ENCODE data around the gene CAPN2.

Gene CAPN2

DNA sequence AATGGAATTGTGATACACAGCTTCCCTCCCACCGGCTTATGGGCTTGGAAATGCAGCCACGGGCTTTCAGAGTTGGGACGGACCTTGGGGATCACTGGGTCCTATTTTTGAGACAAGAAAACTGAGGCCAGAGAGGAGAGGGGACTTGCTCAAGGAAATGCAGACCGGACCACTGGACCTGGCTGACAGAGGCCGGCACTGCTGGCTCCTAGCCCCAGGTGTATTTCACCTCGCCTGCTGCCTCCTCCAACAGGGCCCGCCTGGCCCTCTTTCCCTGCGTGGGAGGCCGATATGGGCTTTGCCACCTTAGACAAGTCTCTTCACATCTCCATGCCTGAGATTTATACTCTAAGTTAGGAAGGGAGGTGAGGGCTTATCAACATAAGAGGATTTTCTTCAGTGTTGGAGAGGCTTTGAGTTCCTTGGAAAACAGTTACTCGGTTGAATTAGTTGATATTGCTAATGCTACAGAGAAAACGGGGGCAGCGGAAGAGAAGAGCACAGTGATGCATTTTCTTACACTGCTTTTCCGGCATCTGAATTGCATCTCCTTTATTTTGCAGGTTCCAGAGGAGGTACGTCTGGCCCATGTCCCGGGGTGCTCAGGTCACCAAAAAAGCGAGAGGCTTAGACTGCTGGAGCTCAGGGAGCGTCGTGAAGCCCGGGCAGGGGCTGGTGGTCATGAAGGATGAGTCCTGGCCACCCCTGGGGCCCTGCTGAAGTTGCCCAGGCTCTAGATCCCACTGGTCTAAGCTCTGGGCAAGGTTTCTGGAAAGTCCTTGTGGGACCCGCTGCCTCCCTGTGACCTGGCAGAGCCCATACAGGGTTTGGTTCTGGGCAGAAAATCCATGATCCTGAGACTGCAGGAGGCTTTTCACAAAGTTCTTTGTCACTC, 44.7 kb downstream of the CAPN2 start:
- FAIRE-seq, result no peak
- DNase-seq (ENCODE audit: insufficient read length, low spot score), result no peak

DNA sequence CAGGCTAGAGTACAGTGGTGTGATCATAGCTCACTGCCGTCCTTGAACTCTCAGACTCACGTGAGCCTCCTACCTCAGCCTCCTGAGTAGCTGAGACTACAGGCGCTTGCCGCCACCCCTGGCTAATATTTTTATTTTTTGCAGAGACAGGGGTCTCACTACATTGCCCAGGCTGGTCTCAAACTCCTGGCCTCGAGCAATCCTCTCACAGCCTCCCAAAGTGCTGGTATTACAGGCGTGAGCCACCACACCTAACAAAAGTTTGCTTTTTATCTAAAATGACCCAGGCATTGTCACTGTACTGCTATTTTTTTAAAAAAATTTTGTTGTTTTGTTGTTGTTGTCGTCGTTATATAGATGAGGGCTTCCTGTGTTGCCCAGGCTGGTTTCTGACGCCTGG, 46.4 kb downstream of the CAPN2 start:
- no peak for DNase-seq (ENCODE audit: insufficient read length, low spot score)
- FAIRE-seq, result no peak

DNA sequence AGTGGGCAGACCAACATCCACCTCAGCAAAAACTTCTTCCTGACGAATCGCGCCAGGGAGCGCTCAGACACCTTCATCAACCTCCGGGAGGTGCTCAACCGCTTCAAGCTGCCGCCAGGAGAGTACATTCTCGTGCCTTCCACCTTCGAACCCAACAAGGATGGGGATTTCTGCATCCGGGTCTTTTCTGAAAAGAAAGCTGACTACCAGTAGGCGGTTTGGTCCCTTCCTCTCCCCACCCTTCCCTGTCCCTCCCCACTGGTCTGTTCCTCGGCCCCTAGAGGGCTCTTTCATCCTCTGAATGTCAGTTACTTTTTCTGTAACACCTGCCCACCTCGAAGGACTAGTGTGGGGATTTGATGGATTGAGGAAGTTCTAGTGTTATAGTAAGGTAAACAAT, 46.9 kb downstream of the CAPN2 start:
- FAIRE-seq, result no peak
- no peak for DNase-seq (ENCODE audit: insufficient read length, low spot score)

DNA sequence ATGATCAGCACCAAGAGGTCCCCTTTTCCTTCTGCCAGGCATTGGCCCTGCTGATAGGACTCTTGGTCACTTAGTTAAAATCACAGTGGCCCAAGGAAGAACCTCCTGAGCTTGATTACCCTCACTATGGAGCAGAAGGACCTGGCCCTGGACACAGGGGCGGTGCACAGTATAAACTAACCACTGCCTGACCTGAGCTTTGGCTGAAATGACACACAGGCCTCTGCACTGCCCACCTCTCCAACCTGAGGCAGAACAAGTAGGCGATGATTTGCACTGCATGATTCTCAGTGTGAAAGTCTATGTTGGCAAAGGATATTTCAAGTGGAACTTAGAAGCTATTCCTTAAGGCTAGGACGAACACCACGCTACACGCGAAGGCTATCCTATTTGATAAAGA, 48.5 kb downstream of the CAPN2 start:
- FAIRE-seq (no peak), DNase-seq (ENCODE audit: insufficient read length, low spot score) (no peak)

DNA sequence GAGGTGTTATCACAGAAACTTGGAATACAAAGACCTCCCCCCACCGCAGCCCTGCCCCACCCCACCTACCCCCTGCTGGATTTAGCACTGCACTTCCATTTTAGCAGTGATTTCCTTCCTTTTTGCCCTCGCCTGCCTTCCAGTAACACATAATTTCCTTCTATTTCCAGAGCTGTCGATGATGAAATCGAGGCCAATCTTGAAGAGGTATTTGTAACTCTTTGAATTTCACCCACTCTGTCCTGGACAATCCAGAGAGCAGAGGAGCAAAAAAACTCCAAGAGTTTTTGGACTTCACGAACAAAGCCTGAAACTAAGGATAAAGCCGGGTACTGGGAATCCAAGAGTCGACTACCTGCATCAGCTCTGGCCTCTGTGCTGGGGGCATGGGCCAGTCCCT, 49.1 kb downstream of the CAPN2 start:
- DNase-seq (ENCODE audit: insufficient read length, low spot score) (no peak), FAIRE-seq (no peak)

DNA sequence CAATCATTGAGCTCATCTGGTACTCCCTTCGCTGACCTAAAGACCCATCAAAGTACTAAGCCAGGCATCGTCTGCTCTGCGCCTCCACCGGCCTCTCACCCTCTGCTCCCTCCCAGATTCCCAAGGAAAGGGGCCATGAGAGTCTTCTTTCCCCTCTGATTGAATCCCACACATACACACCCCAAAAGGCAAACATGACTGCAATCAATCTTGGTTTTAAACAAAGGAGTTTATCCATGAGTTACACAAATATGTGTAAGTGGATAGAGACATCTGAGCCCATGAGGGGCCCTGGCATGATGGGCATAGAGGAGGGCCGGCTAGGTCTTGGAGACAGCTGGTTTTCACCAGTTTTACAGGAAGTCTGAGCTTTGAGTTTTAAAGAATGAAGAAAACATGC, 50.9 kb downstream of the CAPN2 start:
- no peak for FAIRE-seq
- no peak for DNase-seq (ENCODE audit: insufficient read length, low spot score)

DNA sequence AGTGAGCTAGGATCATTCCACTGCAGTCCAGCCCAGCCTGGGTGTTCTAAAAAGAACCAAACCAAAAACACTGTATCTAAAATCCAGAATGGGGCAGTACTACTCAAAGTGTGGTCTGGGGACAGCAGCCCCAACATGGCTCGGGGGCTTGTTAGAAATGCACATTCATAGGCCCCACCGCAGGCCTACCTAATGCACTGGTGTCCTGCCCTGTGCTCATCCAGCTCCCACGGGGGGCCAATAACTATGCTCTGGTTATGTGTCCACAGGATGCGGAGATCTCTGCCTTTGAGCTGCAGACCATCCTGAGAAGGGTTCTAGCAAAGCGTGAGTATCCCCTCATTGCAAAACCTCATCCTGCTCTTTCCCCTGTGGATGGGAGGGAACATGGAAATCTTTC, 51.5 kb downstream of the CAPN2 start:
- FAIRE-seq, result no peak
- no peak for DNase-seq (ENCODE audit: insufficient read length, low spot score)

DNA sequence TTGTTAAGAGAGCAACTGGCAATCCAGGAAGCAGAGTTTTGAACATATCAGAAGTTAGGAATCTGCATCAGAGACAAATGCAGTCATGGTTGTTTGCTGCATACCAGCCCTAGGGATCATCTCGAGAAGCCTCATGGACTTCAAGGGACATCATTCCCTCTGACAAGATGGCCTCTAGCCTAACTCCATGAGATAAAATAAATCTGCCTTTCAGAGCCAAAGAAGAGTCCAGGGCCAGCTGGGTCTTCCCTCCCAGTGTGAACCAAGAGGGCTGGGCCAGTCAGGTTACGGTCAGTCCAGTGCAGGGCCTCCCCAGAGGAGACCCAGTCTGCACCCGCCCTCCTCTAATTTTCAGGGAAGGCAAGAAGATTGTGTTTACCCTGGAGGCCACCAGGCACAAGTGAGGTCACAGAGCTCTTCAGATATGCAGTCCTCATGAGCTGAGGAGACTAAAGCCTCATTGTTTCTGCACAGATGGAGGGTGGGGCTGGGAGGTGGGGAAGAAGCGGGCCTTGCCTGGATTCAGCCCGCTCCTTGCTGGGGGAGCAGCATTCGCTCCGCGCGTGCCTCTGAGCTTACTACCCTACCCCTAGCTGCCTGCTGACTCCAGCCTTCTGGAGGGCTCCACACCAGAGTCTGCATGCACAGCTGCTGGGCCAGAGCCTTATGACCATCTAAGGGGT, 52.8 kb downstream of the CAPN2 start:
- DNase-seq (ENCODE audit: insufficient read length, low spot score) (no peak), FAIRE-seq (no peak)

DNA sequence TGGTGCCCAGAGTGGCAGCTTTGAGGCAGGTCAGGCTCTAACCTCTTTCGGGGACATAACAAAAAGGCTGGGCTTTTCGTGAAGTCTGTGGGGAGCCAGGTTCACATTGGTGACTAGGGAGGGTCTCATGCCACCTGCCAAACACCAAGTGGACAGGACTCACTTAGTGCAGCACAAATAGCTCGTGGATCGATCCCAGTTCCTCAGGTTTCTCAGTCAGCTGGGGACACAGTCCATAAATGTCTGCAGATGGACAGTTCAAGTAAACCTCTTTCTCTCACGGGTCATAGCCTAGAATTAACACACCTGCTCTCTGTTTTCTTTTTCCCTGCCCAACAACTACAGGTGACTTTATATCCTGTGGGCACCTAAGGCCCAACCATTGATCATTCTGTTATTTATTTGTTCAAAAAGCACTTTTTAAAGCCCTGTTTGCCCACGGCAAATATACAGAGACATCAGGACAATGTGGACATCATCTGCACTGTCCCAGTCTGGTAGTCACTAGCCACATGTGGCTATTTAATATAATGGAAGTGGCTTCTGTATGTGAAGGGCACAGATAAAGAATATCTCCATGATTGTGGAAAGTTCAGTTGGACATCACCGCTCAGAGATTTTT, 53.5 kb downstream of the CAPN2 start:
- FAIRE-seq, result no peak
- no peak for DNase-seq (ENCODE audit: insufficient read length, low spot score)

DNA sequence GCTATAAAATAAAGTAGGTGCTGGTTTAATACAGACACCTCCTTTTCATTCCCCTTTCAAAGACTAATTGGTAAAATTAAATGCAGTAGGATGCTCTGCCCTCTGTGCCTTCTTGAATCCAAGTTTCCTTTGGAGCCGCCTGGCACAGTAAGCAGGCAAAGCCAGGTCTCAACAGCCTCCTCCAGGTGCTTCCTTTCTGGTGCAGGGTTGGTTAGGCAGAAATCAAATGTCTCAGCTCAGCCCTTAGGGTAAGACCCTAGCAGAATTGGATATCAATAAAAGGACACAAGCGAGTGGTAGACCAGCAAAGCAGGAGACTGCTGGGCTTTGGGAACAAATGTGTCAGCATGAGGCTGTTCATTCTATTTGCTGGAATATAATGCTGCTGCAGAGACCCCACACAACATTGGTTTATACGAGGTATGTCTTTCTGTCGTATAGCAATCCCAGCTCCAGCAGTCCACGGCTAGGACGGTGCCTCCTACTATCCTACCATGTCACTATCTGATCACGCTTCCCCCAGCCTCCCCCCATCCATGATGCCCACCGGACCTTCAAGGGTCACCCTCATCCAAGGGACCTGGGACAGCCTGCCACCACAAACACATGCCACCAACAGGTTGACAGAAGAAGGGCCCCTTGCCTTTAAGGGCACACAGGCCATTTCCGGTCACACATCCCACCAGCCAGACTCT, 58.4 kb downstream of the CAPN2 start:
- DNase-seq (ENCODE audit: insufficient read length, low spot score) (no peak), FAIRE-seq (no peak)

DNA sequence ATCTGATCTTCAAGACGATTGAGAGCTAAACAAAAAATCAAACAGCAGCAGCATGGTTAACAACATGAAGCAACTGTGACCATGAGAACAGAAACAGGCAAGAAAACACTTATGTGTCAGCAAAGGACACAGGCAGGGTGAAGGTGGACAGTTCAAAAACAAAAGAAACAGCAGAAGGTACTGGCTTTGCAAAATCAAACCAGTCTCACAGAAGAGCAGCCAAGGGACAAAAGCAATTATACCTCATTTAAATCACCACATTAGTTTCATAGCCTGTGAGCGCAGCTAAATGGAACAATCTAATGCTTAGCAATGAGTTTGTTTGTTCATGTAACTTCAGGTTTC, 59.1 kb downstream of the CAPN2 start:
- DNase-seq (ENCODE audit: insufficient read length, low spot score), result no peak
- FAIRE-seq, result no peak

DNA sequence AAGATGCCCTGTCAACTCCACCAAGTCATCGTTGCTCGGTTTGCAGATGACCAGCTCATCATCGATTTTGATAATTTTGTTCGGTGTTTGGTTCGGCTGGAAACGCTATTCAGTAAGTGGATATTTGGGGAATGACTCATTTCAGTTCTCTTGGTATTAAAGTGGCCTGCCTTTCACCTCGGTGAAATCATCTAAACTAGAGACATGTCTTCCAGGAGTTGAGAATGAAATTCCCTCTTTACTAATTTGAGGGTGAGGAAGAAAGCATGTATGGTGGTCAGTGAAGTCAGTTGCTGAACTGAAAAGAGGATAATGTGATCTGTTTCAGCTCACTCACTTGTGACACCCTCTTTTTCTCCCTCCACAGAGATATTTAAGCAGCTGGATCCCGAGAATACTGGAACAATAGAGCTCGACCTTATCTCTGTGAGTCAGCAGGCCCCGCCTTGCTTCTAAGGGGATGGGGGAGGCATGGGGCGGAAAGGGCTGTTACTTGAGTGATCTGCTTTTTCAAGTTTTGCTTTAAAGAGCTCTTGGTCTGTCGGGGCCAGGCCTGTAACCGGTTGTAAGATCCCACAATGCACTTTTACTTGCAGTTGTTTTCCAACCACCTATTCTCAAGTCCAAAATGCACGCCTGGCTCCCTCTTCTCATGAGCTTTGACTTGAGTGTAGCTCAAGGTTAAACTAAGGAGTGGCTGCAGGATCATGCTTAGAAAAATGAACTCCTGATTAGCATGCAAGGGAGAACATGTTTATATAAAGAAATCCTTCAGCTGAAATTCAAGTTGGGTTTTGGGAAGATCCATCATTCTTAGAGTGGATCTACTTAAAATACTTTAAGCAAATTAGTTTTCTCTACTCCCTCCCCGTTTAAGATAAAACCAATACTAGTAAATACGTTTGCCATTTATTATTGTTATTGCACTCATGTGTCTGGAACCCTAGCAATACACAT, 59.8 kb downstream of the CAPN2 start:
- no peak for DNase-seq (ENCODE audit: insufficient read length, low spot score)
- FAIRE-seq, result no peak

DNA sequence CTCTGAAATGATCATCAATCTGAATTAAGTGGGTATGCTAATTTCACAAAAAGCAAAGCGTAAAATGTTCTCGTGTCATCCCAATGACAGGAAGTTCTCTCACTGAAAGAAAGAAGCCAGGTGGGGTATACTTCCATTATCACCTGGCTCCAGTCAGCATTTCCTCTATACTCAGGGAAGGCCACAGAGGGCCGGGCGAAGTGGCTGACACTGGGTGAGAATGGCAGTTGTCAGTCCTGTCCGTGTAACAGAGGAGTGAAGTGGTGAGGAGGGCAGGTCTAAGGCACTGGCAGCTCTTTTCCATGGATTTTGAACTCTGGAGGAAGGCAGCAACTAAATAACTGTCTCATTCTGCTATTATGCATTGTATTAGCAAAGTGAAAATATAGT, 60.4 kb downstream of the CAPN2 start:
- DNase-seq (ENCODE audit: insufficient read length, low spot score) (no peak), FAIRE-seq (no peak)

DNA sequence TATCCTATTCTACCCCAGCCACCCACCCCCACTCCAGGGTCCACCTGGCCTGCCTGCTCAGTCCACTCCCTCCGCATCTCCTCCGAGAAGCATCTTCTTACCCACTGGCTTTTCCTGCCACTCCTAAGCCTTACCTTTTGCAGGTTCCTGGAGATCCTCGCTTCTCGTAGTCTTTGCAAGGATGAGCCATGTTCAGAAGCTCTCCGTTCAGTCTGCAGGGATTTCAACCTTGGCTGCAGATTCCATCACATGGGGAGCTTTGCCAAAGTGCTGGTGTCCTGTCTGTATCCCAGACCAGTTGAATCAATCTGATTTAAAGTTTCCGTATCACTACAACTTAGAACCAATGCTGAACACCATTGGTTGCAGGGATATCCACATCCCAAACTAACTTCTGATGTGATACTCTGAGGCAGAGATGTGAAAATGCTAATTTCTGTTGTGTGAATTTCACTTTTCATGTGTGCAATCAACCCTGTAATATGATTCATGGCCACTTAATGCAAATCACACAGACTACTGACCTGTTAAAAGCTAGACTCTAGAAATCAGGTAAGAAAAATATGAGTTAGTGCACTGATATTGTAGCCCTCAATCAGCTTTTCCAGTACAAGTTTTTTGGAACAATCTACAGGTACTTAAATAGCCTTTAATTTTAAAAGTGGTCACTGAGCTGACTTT, 61.9 kb downstream of the CAPN2 start:
- no peak for DNase-seq (ENCODE audit: insufficient read length, low spot score)
- no peak for FAIRE-seq

DNA sequence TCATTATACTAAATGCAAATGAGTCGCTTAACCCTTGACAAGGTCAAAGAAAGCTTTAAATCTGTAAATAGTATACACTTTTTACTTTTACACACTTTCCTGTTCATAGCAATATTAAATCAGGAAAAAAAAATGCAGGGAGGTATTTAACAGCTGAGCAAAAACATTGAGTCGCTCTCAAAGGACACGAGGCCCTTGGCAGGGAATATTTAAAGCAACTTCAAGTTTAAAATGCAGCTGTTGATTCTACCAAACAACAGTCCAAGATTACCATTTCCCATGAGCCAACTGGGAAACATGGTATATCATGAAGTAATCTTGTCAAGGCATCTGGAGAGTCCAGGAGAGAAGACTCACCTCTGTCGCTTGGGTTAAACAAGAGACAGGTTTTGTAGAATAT, 62.7 kb downstream of the CAPN2 start:
- no peak for FAIRE-seq

DNA sequence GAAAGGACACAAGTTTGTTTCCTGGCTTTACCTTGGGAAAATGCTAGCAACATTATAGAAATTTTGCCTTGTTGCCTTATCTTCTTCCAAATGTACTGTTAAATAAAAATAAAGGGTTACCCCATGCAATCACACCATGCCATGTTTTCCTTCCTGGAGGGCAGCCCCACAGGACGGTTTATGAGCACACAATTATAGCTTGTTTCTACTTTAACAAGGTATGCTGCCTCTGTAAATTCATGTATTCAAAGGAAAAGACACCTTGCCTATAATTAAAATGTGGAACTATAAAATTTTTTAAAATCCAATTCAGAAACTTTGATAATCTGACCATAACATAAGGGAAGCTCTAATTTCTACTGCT, 63.4 kb downstream of the CAPN2 start:
- DNase-seq (ENCODE audit: insufficient read length, low spot score), result no peak
- FAIRE-seq, result no peak

More for the DNA sequence above, 62.7 kb downstream of the CAPN2 start:
- DNase-seq (ENCODE audit: insufficient read length, low spot score), result no peak

DNA sequence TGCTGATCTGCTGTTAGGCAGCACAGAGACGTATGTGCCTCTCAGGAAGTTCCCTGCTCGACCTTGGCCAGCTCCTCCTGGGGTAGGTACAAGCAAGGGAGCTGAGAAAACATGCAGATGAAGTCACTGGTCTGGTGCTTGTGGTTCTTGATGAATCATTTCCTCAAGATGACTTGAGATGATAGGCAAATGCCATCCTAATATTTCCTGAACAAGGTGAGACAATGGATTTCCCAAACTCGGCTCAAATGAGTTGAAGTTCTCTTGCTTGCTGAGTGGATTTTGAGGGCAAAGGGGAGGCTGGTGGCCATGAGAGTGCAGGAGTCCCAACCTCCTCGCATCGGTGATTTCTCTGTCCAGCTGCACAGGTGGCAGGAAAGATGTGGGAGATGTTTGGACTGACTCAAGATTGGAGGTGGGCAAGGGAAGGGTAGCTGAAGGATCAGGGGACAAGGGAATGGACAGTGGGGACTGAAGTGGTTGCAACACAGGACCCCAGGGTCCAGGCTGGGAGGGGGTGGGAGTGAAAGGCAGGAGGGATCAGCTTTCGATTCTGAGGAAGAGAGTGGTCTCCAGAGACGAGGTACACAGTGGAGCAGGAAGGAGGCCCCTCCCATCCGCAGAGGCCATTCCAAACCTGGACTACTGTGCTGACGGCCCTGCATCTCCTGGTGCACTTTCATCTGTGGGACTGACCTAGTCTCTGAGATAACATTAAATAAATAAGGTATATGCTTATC, 63.9 kb downstream of the CAPN2 start:
- no peak for FAIRE-seq
- DNase-seq (ENCODE audit: insufficient read length, low spot score), result no peak

DNA sequence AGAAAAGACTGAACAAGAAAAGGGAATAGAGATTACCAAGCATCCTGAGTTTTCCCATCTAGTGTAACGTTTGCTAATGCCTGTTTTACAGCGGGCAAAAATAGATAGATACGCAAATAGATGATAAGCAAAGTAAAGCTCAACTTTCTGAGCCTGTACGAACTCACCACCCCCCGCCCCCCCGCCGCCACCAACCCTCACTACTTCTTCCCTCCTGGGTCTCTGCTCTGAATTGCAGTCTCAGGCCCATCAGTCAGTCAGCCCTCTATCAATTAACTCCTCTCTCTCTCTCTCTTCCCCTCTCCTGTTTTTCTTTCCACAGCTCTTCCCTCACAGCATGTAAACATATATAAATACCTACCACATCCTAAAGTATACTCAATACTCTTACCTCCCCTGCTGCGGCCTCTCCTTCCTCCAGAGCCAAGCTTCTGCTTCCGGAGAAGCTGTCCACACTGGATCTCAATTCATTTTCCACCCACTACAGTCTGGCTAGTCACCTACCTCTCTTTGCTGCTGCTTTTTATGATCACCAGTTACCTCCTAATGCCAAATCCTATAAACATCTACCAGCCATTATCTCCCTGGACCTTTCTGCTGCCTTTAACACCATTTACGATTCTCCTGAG, 64.6 kb downstream of the CAPN2 start:
- FAIRE-seq (no peak), DNase-seq (ENCODE audit: insufficient read length, low spot score) (no peak)

DNA sequence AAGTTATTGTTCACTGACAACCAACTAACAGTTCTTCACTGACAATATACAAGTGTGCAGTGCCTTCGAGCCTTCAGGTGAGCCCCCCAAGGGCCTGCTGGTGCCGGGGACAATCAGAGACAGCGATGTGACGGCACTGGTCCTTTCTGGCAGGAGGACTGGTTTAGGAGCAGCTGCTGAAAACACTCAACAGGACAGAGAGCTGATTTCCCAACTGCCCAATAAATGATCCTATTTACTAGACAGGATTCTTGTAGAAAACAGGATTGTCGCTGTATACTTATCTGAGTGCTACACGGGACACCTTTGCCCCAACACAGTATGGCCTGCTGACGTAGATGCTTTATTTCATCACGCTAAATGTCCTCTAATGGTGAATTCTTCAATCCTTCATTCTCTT, 68.0 kb downstream of the CAPN2 start:
- no peak for FAIRE-seq
- DNase-seq (ENCODE audit: insufficient read length, low spot score), result no peak

All from GM19239 (cell line).